HUES48 (cell line): ENCODE data around the gene FCRLB.

Source experiments
- H3K27ac ChIP-seq: one replicate; pipeline ENCODE4 v1.7.0; 2013; ENCODE audit warnings: low read depth, low read length, inconsistent platforms
- H3K27me3 ChIP-seq: 2 replicates; pipeline ENCODE4 v1.6.1; 2013; ENCODE audit warnings: mild to moderate bottlenecking, low read length; ENCODE audit not compliant: control insufficient read depth, insufficient read depth
- H3K36me3 ChIP-seq: 2 replicates; pipeline ENCODE4 v1.6.1; 2013; ENCODE audit warnings: low read length; ENCODE audit not compliant: control insufficient read depth, insufficient read depth
- H3K4me1 ChIP-seq: 2 replicates; pipeline ENCODE4 v1.6.1; 2013; ENCODE audit warnings: mild to moderate bottlenecking, low read length; ENCODE audit not compliant: control insufficient read depth, insufficient read depth
- H3K4me3 ChIP-seq: 2 replicates; pipeline ENCODE4 v1.5.1; 2013; ENCODE audit warnings: mild to moderate bottlenecking, low read depth, low read length
- H3K9ac ChIP-seq: 2 replicates; pipeline ENCODE4 v1.6.1; 2013; ENCODE audit warnings: mild to moderate bottlenecking, low read depth, low read length, moderate library complexity
- H3K9me3 ChIP-seq: 2 replicates; pipeline ENCODE4 v1.6.1; 2013; ENCODE audit warnings: low read length; ENCODE audit not compliant: control insufficient read depth, insufficient read depth

Gene FCRLB

DNA sequence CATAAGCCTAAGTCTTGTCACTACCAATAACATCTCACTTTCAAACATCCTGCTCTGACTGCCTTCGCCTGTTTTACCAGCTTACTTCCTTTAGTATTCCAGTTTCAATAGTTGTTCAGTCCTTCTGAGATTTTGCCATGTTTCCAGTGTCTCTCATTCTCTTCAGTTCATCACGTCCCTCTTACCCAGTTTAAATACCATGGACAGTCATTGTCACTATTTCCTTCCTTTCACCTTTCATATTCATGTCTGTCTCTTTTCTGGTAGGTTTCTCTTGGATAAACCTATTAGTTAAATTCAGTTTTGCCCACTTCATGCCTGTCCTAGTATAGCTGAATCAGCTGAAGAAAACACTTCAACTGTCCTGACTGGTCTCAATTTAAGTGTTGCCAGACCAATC, 50.6 kb downstream of the FCRLB start:
- Histone ChIP-seq H3K27me3 (no peaks in the 10 kb centered on the region), H3K9ac (no peak overlapping the region), H3K4me1 (no peaks in the 10 kb centered on the region), H3K27ac (no peak overlapping the region), H3K36me3 (no peaks in the 10 kb centered on the region), H3K4me3 (no peak overlapping the region), H3K9me3 (no peaks in the 10 kb centered on the region)

DNA sequence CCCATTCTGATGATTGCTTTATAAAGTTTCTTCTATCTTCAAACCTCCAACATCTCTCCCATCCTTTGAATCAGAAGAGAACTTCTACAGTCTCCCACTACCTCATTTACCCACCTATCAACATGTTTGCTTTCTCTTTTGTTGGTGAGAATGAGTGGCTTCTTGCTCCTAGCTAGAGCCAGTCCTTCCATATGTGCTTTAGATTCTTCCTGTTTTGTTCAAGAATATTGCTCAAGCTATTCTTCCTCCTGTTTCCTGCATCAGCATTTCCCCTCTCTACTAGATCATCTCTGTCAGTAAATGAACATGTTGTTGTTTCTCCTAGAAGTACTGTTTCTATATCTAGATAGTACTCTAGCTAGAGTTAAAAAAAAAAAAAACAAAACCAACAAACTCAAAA, 51.1 kb downstream of the FCRLB start:
- no peak overlapping the region for H3K9ac ChIP-seq

DNA sequence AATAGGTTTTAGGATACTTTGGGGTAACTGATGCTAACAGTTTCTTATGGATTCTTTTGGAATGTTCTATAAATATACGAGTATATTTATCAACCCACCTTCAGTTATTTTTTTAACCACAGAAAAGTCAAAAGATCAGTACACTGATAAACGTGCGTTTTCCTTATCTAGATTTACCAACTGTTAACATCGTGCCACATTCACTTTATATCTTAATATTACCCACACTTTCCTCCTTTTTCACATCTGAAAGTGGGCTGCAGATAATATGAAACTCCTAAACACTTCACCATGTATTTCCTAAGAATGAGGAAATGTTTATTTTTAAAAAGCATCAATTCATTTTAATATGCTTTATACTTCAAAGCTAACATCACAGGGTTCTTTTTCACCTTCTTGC, 52.4 kb downstream of the FCRLB start:
- Histone ChIP-seq H3K9me3 (no peaks in the 10 kb centered on the region), H3K9ac (no peak overlapping the region), H3K27ac (no peak overlapping the region), H3K36me3 (no peaks in the 10 kb centered on the region), H3K27me3 (no peaks in the 10 kb centered on the region), H3K4me1 (no peaks in the 10 kb centered on the region), H3K4me3 (no peak overlapping the region)

More for the DNA sequence above, 51.1 kb downstream of the FCRLB start:
- no peak overlapping the region for H3K27ac ChIP-seq
- no peaks in the 10 kb centered on the region for H3K36me3 ChIP-seq
- no peak overlapping the region for H3K4me3 ChIP-seq
- no peaks in the 10 kb centered on the region for H3K4me1 ChIP-seq
- H3K27me3 ChIP-seq, result no peaks in the 10 kb centered on the region
- no peaks in the 10 kb centered on the region for H3K9me3 ChIP-seq

DNA sequence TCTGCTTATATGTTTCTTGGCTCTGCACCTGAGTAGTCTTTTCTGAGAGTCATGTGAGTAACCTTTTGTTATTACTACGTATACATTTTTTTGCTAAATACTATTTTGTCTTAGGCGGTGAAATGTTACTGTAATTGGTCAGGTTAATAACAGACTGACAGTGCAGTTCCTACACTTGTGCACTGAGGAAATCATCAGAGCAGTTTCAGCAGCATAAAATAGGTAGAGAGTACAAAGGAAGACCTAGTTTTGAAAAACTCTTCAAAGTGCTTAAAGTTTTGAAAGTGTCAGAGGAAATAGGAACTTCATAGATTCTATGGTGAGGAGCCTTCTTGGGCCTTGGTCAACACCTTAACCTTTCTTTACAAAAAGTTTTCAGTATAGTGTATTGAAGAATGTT, 55.9 kb downstream of the FCRLB start:
- no peaks in the 10 kb centered on the region for H3K9me3 ChIP-seq
- H3K9ac ChIP-seq, result no peak overlapping the region
- H3K27ac ChIP-seq, result no peak overlapping the region
- H3K4me1 ChIP-seq, result no peaks in the 10 kb centered on the region
- no peak overlapping the region for H3K4me3 ChIP-seq
- no peaks in the 10 kb centered on the region for H3K27me3 ChIP-seq
- 0 out of 2 replicates have a peak, but pooled peaks cover 2% of the 10 kb centered on the region for H3K36me3 ChIP-seq
